SK-N-MC (cell line): ENCODE data around the gene MEF2D.

ENCODE experiments used
- EZH2 ChIP-seq: fragments of 200-600 bp; sonication (generic); IDR thresholded peaks from one replicate; pipeline ENCODE4 v1.6.1; 2017; ENCODE audit warnings: antibody characterized with exemption
- POLR2AphosphoS5 ChIP-seq: IDR thresholded peaks from 2 replicates; pipeline ENCODE4 v1.6.1; 2012; ENCODE audit warnings: mild to moderate bottlenecking, low read depth, low read length, borderline replicate concordance

GRCh38 chr1:156532374-156532773 lies 31.8 kb upstream of the MEF2D start:
- TF ChIP-seq POLR2AphosphoS5 = no peak
- TF ChIP-seq EZH2 = no peak
